Lung (tissue), 12 donors: ENCODE results near the gene SLC2A8. TPM values are rescaled to one million over a fixed set of nuclear protein-coding genes. Genes with fewer than 3 reads are reported as not detected.
A peak's percentile ranks its signal among the peaks of the same experiment; 100 is the strongest.

Experiments used
- ATAC-seq: fragments of 200-7000 bp; cut with Tn5 transposase; one replicate; pipeline ENCODE4 v1.9.1; 2020; ENCODE audit warnings: moderate number of reproducible peaks; ENCODE audit not compliant: insufficient read depth, low FRiP score
- DNase-seq, 3 donors: peaks; one replicate each; pipeline ENCODE4 v3.0.0-alpha.2; 2013 to 2017
- H3K27ac ChIP-seq, 2 donors: one replicate each; pipeline ENCODE4 v1.5.1; 2013; ENCODE audit warnings: mild to moderate bottlenecking in 2 of 2, moderate library complexity in 2 of 2, control low read depth in 1 of 2, inconsistent platforms in 1 of 2, low read depth in 1 of 2, low read length in 1 of 2
- H3K27me3 ChIP-seq, 3 donors: one replicate each; pipeline ENCODE4 v1.5.1; 2013; ENCODE audit warnings: low read length in 2 of 3; ENCODE audit not compliant: control insufficient read depth in 3 of 3, insufficient read depth in 3 of 3
- H3K36me3 ChIP-seq, 4 donors: one replicate each; pipeline ENCODE4 v1.5.1; 2013; ENCODE audit warnings: low read length in 4 of 4, mild to moderate bottlenecking in 1 of 4, moderate library complexity in 1 of 4; ENCODE audit not compliant: control insufficient read depth in 4 of 4, insufficient read depth in 4 of 4
- H3K4me1 ChIP-seq, 5 donors: one replicate each; pipeline ENCODE4 v1.5.1; 2013; ENCODE audit warnings: low read length in 5 of 5, mild to moderate bottlenecking in 2 of 5, moderate library complexity in 1 of 5; ENCODE audit not compliant: control insufficient read depth in 5 of 5, insufficient read depth in 5 of 5
- H3K4me3 ChIP-seq: one replicate; pipeline ENCODE4 v1.5.1; 2013; ENCODE audit warnings: mild to moderate bottlenecking, control low read depth, moderate library complexity
- H3K9ac ChIP-seq, 2 donors: one replicate each; pipeline ENCODE4 v1.5.1; 2013; ENCODE audit warnings: low read length in 2 of 2, control low read depth in 1 of 2; ENCODE audit not compliant: insufficient read depth in 1 of 2
- H3K9me3 ChIP-seq, 4 donors: one replicate each; pipeline ENCODE4 v1.5.1; 2013; ENCODE audit warnings: low read length in 3 of 4, mild to moderate bottlenecking in 1 of 4, moderate library complexity in 1 of 4; ENCODE audit not compliant: control insufficient read depth in 4 of 4, insufficient read depth in 3 of 4
- CTCF ChIP-seq: IDR thresholded peaks from 2 replicates; pipeline ENCODE4 v1.5.1; 2012; ENCODE audit warnings: mild to moderate bottlenecking; ENCODE audit errors: control extremely low read depth, extremely low read depth
- WGBS, 2 donors: extraction: QIAGEN DNeasy Blood & Tissue Kit; methylation state at CpG; one replicate each; pipeline ENCODE4 v1.1.7; 2013; 5-methylcytosine and 5-hydroxymethylcytosine counted together
- polyA plus RNA-seq, 2 donors: library from polyadenylated mRNA; stranded (reverse); fragments of 200-250 nt; gene quantifications; one replicate each; pipeline ENCODE4 v1.2.1, GENCODE V29; 2013
- total RNA-seq, 2 donors: library from RNA; depleted of rRNA in 1 of 2; stranded (reverse); fragments of >200 nt in 1 of 2; gene quantifications; one replicate each; pipeline ENCODE4 v1.2.1, GENCODE V29; 2014 to 2021
- donor health status: control.
- donor health status: control.
- donor health status: Bipolar disorder and iron deficiency.
- donor health status: healthy.
- donor health status: DM: yes; HTN: yes; CAD: no.

The SLC2A8 gene
- total and polyA plus RNA-seq, 4 donors: 8.9 to 18.8 (median 16.3) TPM

- no peak for ATAC-seq
- TF ChIP-seq CTCF: no peak
- DNase-seq: no peak
- H3K9ac ChIP-seq: no peak overlapping the region
- no peaks in the 10 kb centered on the region for H3K27me3 ChIP-seq
- H3K9me3 ChIP-seq: no peaks in the 10 kb centered on the region
- 93 to 94% methylated on average over 7 of the region's 7 CpGs for WGBS, 2 donors
- H3K4me3 ChIP-seq: no peak overlapping the region
- peaks cover 0 to 6% (median 0%) of the 10 kb centered on the region in 5 donors for H3K4me1 ChIP-seq
- no peak overlapping the region for H3K27ac ChIP-seq
- peaks cover 0 to 9% (median 1%) of the 10 kb centered on the region in 4 donors for H3K36me3 ChIP-seq
These were observed 30.4 kb upstream of the SLC2A8 start for GRCh38 chr9:127366594-127366993.

- ATAC-seq (no peak), DNase-seq (peak in 1 of 3 donors; percentile 62)
- Histone ChIP-seq H3K27ac (no peak overlapping the region), H3K4me1 (peaks cover 0 to 6% (median 0%) of the 10 kb centered on the region in 5 donors), H3K9ac (no peak overlapping the region), H3K4me3 (no peak overlapping the region), H3K9me3 (no peaks in the 10 kb centered on the region), H3K36me3 (peaks cover 0 to 9% (median 1%) of the 10 kb centered on the region in 4 donors), H3K27me3 (no peaks in the 10 kb centered on the region)
- 20 to 43% methylated on average over 6 of the region's 6 CpGs for WGBS, 2 donors
- TF ChIP-seq CTCF: no peak
These were observed 28.0 kb upstream of the SLC2A8 start for GRCh38 chr9:127368852-127369402.

- ATAC-seq (no peak), DNase-seq (no peak)
- H3K9ac ChIP-seq: no peak overlapping the region
- peaks cover 0 to 6% (median 0%) of the 10 kb centered on the region in 5 donors for H3K4me1 ChIP-seq
- no peak overlapping the region for H3K27ac ChIP-seq
- no peak overlapping the region for H3K4me3 ChIP-seq
- TF ChIP-seq CTCF: no peak
- WGBS, 2 donors: 90 to 93% methylated on average over 8 of the region's 8 CpGs
- H3K27me3 ChIP-seq: no peaks in the 10 kb centered on the region
- H3K9me3 ChIP-seq: no peaks in the 10 kb centered on the region
- H3K36me3 ChIP-seq: peaks cover 0 to 8% (median 0%) of the 10 kb centered on the region in 4 donors
These were observed 27.5 kb upstream of the SLC2A8 start for GRCh38 chr9:127369428-127369827.

- H3K4me1 ChIP-seq: peaks cover 0 to 6% (median 0%) of the 10 kb centered on the region in 5 donors
- H3K9ac ChIP-seq: no peak overlapping the region
- H3K4me3 ChIP-seq: no peak overlapping the region
- ATAC-seq (no peak), DNase-seq (peak in 1 of 3 donors; percentile 7)
- peaks cover 0 to 2% (median 0%) of the 10 kb centered on the region in 4 donors for H3K36me3 ChIP-seq
- H3K9me3 ChIP-seq: no peaks in the 10 kb centered on the region
- H3K27ac ChIP-seq: no peak overlapping the region
- 29 to 58% methylated on average over 7 of the region's 7 CpGs for WGBS, 2 donors
- no peak for TF ChIP-seq CTCF
- no peaks in the 10 kb centered on the region for H3K27me3 ChIP-seq
These were observed 26.8 kb upstream of the SLC2A8 start for GRCh38 chr9:127370147-127370579.
